B cell (primary cell): ENCODE measurements around the gene ADGRV1.

Source experiments
- EZH2 ChIP-seq: IDR thresholded peaks from 2 replicates; pipeline ENCODE4 v1.6.1; 2012; ENCODE audit warnings: borderline replicate concordance, low read depth, mild to moderate bottlenecking, moderate library complexity, low read length; ENCODE audit not compliant: insufficient read depth, poor library complexity, severe bottlenecking
- TF ChIP-seq, protein P1 (sequence below): fragments of 200-600 bp; IDR thresholded peaks from one replicate; pipeline ENCODE4 v1.8.0; 2022; ENCODE audit warnings: antibody characterized with exemption, mild to moderate bottlenecking

DNA sequence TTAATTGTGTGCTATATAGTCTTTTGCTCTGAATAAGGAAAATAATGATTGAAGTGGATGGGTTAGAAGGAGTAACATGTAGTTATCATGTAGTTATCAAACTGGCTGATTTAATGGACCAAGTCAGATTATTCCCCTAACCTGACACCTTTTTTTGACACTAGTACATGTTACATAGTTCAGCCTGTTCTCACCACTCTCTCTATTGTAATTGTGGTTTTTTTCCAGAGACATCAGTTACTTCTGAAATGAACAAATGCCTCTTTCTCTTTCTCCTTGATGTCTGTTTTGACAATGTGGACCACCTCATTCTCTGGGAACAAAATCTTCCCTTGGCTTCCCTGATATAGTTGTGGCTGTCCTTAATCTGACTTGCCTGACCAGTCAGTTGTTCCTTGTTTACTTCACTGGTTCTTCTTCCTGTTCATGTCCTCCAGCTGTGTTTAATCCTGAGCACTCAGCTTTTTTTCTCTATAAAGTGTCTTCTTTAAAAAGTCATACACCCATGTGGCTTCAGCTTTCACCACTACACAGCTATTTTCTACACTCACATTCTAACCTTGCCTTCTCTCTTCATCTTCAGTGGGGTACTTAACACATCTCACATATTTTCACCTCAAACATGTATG lies 581.1 kb downstream of the ADGRV1 start:
- TF ChIP-seq, protein P1, sequence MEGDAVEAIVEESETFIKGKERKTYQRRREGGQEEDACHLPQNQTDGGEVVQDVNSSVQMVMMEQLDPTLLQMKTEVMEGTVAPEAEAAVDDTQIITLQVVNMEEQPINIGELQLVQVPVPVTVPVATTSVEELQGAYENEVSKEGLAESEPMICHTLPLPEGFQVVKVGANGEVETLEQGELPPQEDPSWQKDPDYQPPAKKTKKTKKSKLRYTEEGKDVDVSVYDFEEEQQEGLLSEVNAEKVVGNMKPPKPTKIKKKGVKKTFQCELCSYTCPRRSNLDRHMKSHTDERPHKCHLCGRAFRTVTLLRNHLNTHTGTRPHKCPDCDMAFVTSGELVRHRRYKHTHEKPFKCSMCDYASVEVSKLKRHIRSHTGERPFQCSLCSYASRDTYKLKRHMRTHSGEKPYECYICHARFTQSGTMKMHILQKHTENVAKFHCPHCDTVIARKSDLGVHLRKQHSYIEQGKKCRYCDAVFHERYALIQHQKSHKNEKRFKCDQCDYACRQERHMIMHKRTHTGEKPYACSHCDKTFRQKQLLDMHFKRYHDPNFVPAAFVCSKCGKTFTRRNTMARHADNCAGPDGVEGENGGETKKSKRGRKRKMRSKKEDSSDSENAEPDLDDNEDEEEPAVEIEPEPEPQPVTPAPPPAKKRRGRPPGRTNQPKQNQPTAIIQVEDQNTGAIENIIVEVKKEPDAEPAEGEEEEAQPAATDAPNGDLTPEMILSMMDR: no peak
- TF ChIP-seq EZH2: no peak
